Colonic mucosa (tissue), 4 donors: Measurements from ENCODE around the gene HEBP1. TPM values are rescaled to one million over a fixed set of nuclear protein-coding genes. Genes with fewer than 3 reads are reported as not detected.

Source experiments
- DNase-seq: peaks from one replicate; pipeline ENCODE4 v3.0.0-alpha.2; 2020
- H3K27ac ChIP-seq: fragments of 200-600 bp; one replicate; pipeline ENCODE4 v1.8.0; 2021
- H3K27me3 ChIP-seq: fragments of 200-600 bp; one replicate; pipeline ENCODE4 v1.8.0; 2021
- H3K36me3 ChIP-seq: fragments of 200-600 bp; one replicate; pipeline ENCODE4 v1.8.0; 2021
- H3K4me1 ChIP-seq: fragments of 200-600 bp; one replicate; pipeline ENCODE4 v1.8.0; 2021; ENCODE audit warnings: mild to moderate bottlenecking
- H3K4me3 ChIP-seq: fragments of 200-600 bp; one replicate; pipeline ENCODE4 v1.8.0; 2021
- H3K9ac ChIP-seq, 2 donors: one replicate each; pipeline ENCODE4 v1.7.0; 2013; ENCODE audit warnings: control low read depth in 2 of 2, low read depth in 2 of 2, low read length in 2 of 2
- H3K9me3 ChIP-seq: fragments of 200-600 bp; one replicate; pipeline ENCODE4 v1.8.0; 2021
- intact Hi-C: fragments of 100-400 bp; cut with DNase I; formaldehyde crosslinking; loops from one replicate; pipeline ENCODE4 v1.14.1; 2022
- total RNA-seq, 2 donors: library from RNA; stranded (reverse); fragmentation: NEBNext Ultra II Directional in 1 of 2; extraction: Animal tissue kit (Norgen Biotek cat#: 25700) in 1 of 2; gene quantifications; one replicate each; pipeline ENCODE4 v1.2.1, GENCODE V29; 2021
- TF ChIP-seq, protein P1 (sequence below): fragments of 200-600 bp; IDR thresholded peaks from one replicate; pipeline ENCODE4 v1.8.0; 2022; ENCODE audit warnings: antibody characterized with exemption, mild to moderate bottlenecking
- donor health status: healthy.
- donor health status: DM: no; HTN: no; CAD: no.
- donor health status: DM: no; HTN: no; CAD: no.

Gene HEBP1
- total RNA-seq, 2 donors from 2014 or later, result 40.9 to 61.9 TPM

DNA sequence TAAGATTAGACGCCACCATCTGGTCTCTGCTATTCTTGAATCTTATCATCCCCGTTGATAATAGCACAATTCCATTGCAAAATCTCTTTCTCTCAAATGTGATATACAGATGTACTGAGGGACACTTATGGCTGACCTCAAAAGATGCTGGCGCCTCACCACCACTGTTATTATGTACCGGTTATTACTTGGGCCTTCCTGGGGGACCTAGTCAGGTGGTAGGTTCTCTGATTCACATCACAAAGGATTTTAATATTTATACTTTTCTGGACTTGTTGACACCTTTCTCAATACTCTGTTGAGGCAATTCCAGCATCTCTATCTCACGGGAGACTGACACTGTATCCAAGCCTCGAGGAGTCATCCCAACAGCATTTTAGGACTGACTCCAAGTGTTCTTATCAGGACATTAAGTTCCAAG is 22.8 kb upstream of the HEBP1 start:
- no peaks in the 10 kb centered on the region for H3K27me3 ChIP-seq
- intact Hi-C loops, result no loop called here
- H3K4me1 ChIP-seq, result no peaks in the 10 kb centered on the region
- H3K27ac ChIP-seq, result no peak overlapping the region
- H3K4me3 ChIP-seq, result no peak overlapping the region
- TF ChIP-seq, protein P1, sequence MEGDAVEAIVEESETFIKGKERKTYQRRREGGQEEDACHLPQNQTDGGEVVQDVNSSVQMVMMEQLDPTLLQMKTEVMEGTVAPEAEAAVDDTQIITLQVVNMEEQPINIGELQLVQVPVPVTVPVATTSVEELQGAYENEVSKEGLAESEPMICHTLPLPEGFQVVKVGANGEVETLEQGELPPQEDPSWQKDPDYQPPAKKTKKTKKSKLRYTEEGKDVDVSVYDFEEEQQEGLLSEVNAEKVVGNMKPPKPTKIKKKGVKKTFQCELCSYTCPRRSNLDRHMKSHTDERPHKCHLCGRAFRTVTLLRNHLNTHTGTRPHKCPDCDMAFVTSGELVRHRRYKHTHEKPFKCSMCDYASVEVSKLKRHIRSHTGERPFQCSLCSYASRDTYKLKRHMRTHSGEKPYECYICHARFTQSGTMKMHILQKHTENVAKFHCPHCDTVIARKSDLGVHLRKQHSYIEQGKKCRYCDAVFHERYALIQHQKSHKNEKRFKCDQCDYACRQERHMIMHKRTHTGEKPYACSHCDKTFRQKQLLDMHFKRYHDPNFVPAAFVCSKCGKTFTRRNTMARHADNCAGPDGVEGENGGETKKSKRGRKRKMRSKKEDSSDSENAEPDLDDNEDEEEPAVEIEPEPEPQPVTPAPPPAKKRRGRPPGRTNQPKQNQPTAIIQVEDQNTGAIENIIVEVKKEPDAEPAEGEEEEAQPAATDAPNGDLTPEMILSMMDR, result no peak
- no peaks in the 10 kb centered on the region for H3K36me3 ChIP-seq
- no peaks in the 10 kb centered on the region for H3K9me3 ChIP-seq
- H3K9ac ChIP-seq, result no peak overlapping the region
- no peak for DNase-seq

DNA sequence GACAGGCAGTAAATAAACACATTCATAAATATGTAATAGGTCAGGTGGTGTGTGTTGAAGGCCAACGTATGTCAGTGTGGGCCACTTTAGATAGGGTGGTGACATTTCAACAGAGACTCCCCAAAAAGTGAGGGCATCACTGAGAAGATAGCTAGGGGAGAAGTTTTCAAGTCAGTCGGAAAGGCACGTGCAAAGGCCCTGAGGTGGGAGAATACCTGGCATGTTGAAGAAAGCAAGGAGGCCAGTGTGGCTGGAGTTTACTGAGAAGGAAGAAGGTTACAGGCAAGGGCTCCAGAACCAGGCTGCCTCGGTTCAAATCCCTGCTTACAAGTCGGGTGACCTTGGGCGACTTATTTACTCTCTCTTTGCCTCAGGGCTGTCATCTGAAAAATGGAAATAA is 11.0 kb upstream of the HEBP1 start:
- no peak for DNase-seq
- TF ChIP-seq, protein P1, result no peak
- Histone ChIP-seq H3K9me3 (no peaks in the 10 kb centered on the region), H3K36me3 (no peaks in the 10 kb centered on the region), H3K9ac (no peak overlapping the region), H3K27ac (no peak overlapping the region), H3K4me3 (no peak overlapping the region), H3K27me3 (no peaks in the 10 kb centered on the region), H3K4me1 (no peaks in the 10 kb centered on the region)
- intact Hi-C loops, result no loop called here

DNA sequence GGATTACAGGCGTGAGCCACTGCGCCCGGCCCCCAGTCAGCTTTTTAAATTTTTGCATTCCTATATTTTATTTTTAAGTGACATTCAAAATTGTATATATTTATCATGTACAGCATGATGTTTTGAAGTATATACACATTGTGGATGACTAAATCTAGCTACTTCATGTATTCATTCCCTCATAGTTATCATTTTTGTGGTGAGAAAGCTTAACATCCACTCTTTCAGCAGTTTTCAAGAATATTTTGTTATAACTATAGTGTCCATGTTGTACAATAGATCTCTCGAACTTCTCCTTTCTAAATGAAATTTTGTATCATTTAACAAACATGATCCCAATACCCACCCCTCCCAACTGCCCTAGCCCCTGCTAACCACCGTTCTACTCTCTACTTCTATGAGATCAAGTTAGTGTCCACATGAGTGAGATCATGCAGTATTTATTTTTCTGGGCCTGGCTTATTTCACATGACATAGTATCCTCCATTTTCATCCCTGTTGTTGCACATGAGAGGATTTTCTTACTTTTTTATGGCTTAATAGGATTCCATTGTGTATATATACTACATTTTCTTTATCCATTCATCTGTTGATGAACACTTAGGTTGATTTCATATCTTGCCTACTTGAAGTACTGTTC is 8.8 kb upstream of the HEBP1 start:
- Histone ChIP-seq H3K27me3 (no peaks in the 10 kb centered on the region), H3K27ac (no peak overlapping the region)
- intact Hi-C loops, result loop anchor here (10.0 kb wide), 1 partner anchor 86 kb away; no protein-coding TSS in a partner anchor

DNA sequence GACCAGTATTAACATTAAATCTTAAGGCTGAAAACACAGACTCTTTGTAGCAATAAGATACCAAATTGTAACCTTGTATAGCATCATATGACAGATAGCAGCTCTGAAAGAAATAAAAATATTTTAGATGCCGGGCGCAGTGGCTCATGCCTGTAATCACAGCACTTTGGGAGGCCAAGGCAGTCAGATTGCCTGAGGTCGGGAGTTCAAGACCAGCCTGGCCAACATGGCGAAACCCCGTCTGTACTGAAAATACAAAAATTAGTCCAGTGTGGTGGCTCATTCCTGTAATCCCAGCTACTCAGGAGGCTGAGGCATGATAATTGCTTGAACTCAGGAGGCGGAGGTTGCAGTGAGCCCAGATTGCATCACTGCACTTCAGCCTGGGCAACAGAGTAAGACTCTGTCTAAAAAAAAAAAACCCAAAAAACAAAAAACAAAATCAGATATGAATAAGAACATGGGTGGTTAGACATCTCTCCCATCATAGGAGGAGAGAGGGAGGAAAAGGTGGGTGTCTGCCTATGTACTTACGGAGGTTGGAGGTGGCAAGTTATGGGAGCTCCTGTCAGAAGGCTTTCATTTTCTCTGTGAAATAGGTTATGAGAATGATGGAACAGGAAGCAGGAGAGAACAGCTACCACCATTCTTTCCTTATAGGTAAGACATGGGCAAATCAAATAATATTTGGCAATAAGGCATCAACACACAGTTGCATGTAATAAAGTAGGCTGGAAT is 7.6 kb upstream of the HEBP1 start:
- TF ChIP-seq, protein P1, result no peak
- H3K4me3 ChIP-seq, result no peak overlapping the region
- no peaks in the 10 kb centered on the region for H3K4me1 ChIP-seq
- DNase-seq, result no peak
- no peak overlapping the region for H3K27ac ChIP-seq
- H3K9ac ChIP-seq, result no peak overlapping the region
- H3K36me3 ChIP-seq, result no peaks in the 10 kb centered on the region
- intact Hi-C loops, result loop anchor here (10.0 kb wide), 1 partner anchor 87 kb away; no protein-coding TSS in a partner anchor
- H3K9me3 ChIP-seq, result no peaks in the 10 kb centered on the region
- no peaks in the 10 kb centered on the region for H3K27me3 ChIP-seq

More for the DNA sequence above, 8.8 kb upstream of the HEBP1 start:
- Histone ChIP-seq H3K4me3 (no peak overlapping the region), H3K9ac (no peak overlapping the region), H3K9me3 (no peaks in the 10 kb centered on the region), H3K36me3 (no peaks in the 10 kb centered on the region), H3K4me1 (no peaks in the 10 kb centered on the region)
- TF ChIP-seq, protein P1, result no peak
- no peak for DNase-seq

DNA sequence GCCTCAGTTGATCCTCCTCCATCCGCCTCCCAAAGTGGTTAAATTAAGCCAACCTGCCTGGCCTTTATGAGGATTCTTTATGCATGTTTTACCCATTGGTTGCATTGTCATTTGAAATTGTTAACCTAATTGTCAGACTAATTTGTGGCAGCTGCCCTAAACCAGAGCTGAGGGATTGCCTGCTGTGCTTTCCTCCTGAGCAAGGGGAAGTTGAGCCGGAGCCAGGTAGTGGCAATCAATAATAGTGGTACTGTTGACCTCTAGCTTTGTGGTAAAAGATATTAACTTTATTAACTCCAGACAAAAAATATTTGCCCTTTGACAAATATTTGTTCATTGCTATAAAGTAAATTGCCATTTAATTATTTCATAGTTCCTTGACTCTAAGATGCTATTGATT is 5.6 kb upstream of the HEBP1 start:
- Histone ChIP-seq H3K4me3 (no peak overlapping the region), H3K36me3 (no peaks in the 10 kb centered on the region), H3K27ac (no peak overlapping the region), H3K4me1 (no peaks in the 10 kb centered on the region), H3K27me3 (no peaks in the 10 kb centered on the region), H3K9ac (no peak overlapping the region), H3K9me3 (no peaks in the 10 kb centered on the region)
- TF ChIP-seq, protein P1, result no peak
- no peak for DNase-seq
- intact Hi-C loops, result loop anchor here (10.0 kb wide), 1 partner anchor 89 kb away; no protein-coding TSS in a partner anchor
